ENCODE data around the gene ARL6.

DNA sequence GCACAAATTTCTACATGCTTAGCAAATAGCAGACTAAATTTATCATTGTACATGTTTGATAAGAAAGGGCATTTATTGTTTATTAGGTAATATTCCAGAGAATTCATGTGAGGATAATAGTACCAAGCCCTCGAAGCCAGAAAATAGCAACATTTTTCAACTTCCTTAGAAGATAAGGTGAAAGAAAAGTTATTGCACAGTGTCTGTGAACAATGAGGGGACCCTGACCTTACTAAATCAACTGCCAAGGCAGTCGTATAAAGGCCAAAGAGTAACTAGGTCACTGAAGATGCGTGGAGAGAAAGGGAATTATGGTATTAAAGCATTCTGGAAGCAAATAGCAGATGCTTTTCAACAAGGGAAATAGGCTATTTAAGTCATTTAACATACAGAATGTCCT lies 20.3 kb upstream of the ARL6 start:
- TF ChIP-seq, protein P1, sequence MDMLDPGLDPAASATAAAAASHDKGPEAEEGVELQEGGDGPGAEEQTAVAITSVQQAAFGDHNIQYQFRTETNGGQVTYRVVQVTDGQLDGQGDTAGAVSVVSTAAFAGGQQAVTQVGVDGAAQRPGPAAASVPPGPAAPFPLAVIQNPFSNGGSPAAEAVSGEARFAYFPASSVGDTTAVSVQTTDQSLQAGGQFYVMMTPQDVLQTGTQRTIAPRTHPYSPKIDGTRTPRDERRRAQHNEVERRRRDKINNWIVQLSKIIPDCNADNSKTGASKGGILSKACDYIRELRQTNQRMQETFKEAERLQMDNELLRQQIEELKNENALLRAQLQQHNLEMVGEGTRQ (IDR thresholded peaks at IDR 0.05; ENCODE audit: low read length): no peak
- TF ChIP-seq CTCF (IDR thresholded peaks at IDR 0.05; ENCODE audit: control extremely low read depth in 1 of 3, insufficient read depth in 1 of 3, low read depth in 1 of 3, low read length in 3 of 3) (no peak), GTF2F1 (IDR thresholded peaks at IDR 0.05; ENCODE audit: borderline replicate concordance, low read depth, low read length) (no peak), POLR2A (IDR thresholded peaks at IDR 0.05; ENCODE audit: control extremely low read depth in 1 of 2, low read depth in 2 of 2, low read length in 2 of 2) (no peak), RAD21 (IDR thresholded peaks at IDR 0.05 in 1 of 2, conservative IDR thresholded peaks at IDR 0.05 in 1 of 2; ENCODE audit: low read depth in 2 of 2, low read length in 2 of 2) (no peak), CHD1 (IDR thresholded peaks at IDR 0.05; ENCODE audit: low read depth, low read length) (no peak), POLR2AphosphoS5 (IDR thresholded peaks at IDR 0.05; ENCODE audit: low read depth, low read length) (no peak), TEAD4 (IDR thresholded peaks at IDR 0.05; ENCODE audit: low read depth, low read length) (no peak), GABPA (IDR thresholded peaks at IDR 0.05; ENCODE audit: borderline replicate concordance, insufficient read depth, low read length) (no peak), EZH2 (IDR thresholded peaks at IDR 0.05; ENCODE audit: low read depth, low read length, severe bottlenecking) (no peak), SIX5 (IDR thresholded peaks at IDR 0.05; ENCODE audit: low read depth, low read length) (no peak), SUZ12 (IDR thresholded peaks at IDR 0.05; ENCODE audit: low read length) (no peak)
- TF ChIP-seq, protein P2, sequence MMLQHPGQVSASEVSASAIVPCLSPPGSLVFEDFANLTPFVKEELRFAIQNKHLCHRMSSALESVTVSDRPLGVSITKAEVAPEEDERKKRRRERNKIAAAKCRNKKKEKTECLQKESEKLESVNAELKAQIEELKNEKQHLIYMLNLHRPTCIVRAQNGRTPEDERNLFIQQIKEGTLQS (IDR thresholded peaks at IDR 0.05; ENCODE audit: insufficient read depth, low read depth, low read length): no peak
- TF ChIP-seq, protein P3, sequence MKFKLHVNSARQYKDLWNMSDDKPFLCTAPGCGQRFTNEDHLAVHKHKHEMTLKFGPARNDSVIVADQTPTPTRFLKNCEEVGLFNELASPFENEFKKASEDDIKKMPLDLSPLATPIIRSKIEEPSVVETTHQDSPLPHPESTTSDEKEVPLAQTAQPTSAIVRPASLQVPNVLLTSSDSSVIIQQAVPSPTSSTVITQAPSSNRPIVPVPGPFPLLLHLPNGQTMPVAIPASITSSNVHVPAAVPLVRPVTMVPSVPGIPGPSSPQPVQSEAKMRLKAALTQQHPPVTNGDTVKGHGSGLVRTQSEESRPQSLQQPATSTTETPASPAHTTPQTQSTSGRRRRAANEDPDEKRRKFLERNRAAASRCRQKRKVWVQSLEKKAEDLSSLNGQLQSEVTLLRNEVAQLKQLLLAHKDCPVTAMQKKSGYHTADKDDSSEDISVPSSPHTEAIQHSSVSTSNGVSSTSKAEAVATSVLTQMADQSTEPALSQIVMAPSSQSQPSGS (IDR thresholded peaks at IDR 0.05; ENCODE audit: low read length): no peak

Measured in H1 (cell line).